Body of pancreas (tissue), 4 donors: ENCODE results near the gene WHRN. TPM values are rescaled to one million over a fixed set of nuclear protein-coding genes. Genes with fewer than 3 reads are reported as not detected.
A peak's percentile ranks its signal among the peaks of the same experiment; 100 is the strongest.

Experiments used
- ATAC-seq: fragments of 150-250 bp; one replicate; pipeline ENCODE4 v1.9.1; 2016
- DNase-seq, 4 donors: peaks; one replicate each; pipeline ENCODE4 v3.0.0-alpha.2; 2019
- H3K27ac ChIP-seq, 4 donors: fragments of 200-600 bp; sonication (generic); 1 replicate in 3 of 4; 2 replicates in 1 of 4; pipeline versions ENCODE4 v1.5.1 to v1.6.1; 2016 to 2019; ENCODE audit warnings: mild to moderate bottlenecking in 1 of 4, mixed read lengths in 1 of 4, moderate library complexity in 1 of 4
- H3K27me3 ChIP-seq, 2 donors: fragments of 200-600 bp; sonication (generic); one replicate each; pipeline ENCODE4 v1.6.0; 2016; ENCODE audit warnings: mild to moderate bottlenecking in 1 of 2
- H3K36me3 ChIP-seq, 2 donors: fragments of 200-600 bp; sonication (generic); replicated peaks in 1 of 2; 2 replicates each; pipeline ENCODE4 v1.5.1; 2016; ENCODE audit warnings: low read depth in 2 of 2; ENCODE audit not compliant: insufficient read depth in 1 of 2
- H3K4me1 ChIP-seq: fragments of 200-600 bp; sonication (generic); one replicate; pipeline ENCODE4 v1.6.0; 2016
- H3K4me3 ChIP-seq, 2 donors: fragments of 200-600 bp; sonication (generic); 1 replicate in 1 of 2; 2 replicates in 1 of 2; pipeline ENCODE4 v1.5.1; 2016 to 2019
- H3K9me3 ChIP-seq, 3 donors: fragments of 200-600 bp; sonication (generic); 1 replicate in 2 of 3; 2 replicates in 1 of 3; pipeline ENCODE4 v1.5.1; 2016
- POLR2A ChIP-seq, 3 donors: fragments of 450-650 bp; IDR thresholded peaks; one replicate each; pipeline ENCODE4 v1.6.1; 2016; ENCODE audit warnings: antibody characterized with exemption in 3 of 3, mild to moderate bottlenecking in 2 of 3
- WGBS, 2 donors: methylation state at CpG; one replicate each; pipeline ENCODE4 v1.1.5; 2017; 5-methylcytosine and 5-hydroxymethylcytosine counted together
- intact Hi-C: fragments of 100-400 bp; cut with DNase I; formaldehyde crosslinking; loops from one replicate; pipeline ENCODE4 v1.15.1; 2023
- total RNA-seq, 2 donors: library from RNA; depleted of rRNA; stranded (reverse); fragments of >200 nt; gene quantifications; one replicate each; pipeline ENCODE4 v1.1.0, GENCODE V29; 2016
- TF ChIP-seq, protein P1 (sequence below), 7 experiments: fragments of 450-650 bp in 4 of 7; fragments of 200-600 bp in 3 of 7; sonication (generic) in 3 of 7; IDR thresholded peaks; one replicate each; pipeline ENCODE4 v1.5.1; 2016 to 2019; ENCODE audit warnings: antibody characterized with exemption in 7 of 7

Gene WHRN
- total RNA-seq, 2 donors from 2014 or later = 13.5 to 15.6 TPM

DNA sequence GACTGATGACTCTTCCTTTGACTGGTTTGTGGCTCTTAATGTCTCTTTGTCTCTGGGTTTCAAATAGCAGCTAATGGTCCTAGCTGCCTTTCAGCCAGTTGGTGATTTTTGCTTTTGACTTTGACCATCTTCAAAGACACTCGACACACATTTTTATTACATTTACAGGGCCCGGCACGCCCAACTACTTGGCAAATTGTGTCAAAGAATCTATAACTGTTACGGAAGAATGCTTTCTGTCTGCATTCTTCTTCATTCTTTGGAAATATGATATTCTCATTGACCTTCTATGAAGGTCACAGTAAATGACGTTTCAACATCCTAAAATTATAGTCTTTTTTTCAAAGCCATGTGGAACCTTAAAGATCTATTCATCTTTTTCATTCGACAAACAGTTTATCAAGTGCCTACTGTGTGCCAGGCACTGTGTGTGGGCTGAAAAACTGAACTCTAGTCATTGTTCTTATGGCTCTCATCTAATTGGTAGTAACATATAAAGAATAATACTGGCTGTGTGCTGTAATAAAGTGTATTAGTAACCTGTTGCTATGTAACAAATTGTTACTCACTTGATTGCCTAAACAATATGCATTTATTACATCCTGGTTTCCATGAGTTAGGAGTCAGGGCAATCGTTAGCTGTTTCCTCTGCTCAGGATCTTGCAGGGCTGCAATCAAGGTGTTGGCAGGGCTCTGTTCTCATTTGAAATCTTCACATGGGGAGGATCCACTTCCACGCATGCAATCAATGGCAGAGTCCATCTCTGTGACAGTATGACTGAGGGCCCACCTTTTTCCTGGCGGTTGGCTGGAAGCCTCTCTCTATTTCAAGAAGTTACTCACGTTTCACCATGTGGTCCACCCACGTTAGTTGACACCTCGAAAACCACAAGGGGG lies 7.0 kb upstream of the WHRN start:
- H3K36me3 ChIP-seq = no peaks in the 10 kb centered on the region
- no peak overlapping the region for H3K4me3 ChIP-seq
- H3K9me3 ChIP-seq = no peaks in the 10 kb centered on the region
- 51 to 56% methylated on average over 12 of the region's 12 CpGs for WGBS, 2 donors
- no peak overlapping the region for H3K27ac ChIP-seq
- no peak for ATAC-seq
- DNase-seq = no peak
- intact Hi-C loops = no loop called here
- TF ChIP-seq POLR2A (IDR thresholded peaks at IDR 0.05) = no peak
- TF ChIP-seq, protein P1, sequence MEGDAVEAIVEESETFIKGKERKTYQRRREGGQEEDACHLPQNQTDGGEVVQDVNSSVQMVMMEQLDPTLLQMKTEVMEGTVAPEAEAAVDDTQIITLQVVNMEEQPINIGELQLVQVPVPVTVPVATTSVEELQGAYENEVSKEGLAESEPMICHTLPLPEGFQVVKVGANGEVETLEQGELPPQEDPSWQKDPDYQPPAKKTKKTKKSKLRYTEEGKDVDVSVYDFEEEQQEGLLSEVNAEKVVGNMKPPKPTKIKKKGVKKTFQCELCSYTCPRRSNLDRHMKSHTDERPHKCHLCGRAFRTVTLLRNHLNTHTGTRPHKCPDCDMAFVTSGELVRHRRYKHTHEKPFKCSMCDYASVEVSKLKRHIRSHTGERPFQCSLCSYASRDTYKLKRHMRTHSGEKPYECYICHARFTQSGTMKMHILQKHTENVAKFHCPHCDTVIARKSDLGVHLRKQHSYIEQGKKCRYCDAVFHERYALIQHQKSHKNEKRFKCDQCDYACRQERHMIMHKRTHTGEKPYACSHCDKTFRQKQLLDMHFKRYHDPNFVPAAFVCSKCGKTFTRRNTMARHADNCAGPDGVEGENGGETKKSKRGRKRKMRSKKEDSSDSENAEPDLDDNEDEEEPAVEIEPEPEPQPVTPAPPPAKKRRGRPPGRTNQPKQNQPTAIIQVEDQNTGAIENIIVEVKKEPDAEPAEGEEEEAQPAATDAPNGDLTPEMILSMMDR (IDR thresholded peaks at IDR 0.05) = no peak
- no peaks in the 10 kb centered on the region for H3K4me1 ChIP-seq
- H3K27me3 ChIP-seq = no peaks in the 10 kb centered on the region

DNA sequence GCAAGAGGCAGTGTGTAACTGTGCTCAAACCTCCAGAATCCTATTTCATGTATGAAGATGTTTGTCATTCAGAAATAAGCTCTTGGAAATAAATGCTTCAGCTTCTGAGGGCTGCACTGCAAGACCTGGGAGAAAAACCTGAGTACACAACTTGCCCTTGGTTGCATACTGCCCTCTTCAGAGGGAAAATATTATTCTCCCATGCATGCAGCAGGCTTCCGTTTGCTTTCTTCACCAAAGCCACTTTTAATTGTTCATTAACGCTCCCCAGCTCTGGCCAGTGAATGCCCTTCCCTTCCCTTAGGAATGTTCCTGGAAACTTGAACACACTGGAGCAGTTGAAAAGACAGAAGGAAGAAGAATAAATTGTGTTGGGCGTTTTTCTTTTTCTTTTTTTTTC lies 2.5 kb upstream of the WHRN start:
- no peaks in the 10 kb centered on the region for H3K9me3 ChIP-seq
- H3K4me1 ChIP-seq = peaks cover 28% of the 10 kb centered on the region
- no peak overlapping the region for H3K27ac ChIP-seq
- no peaks in the 10 kb centered on the region for H3K36me3 ChIP-seq
- no peaks in the 10 kb centered on the region for H3K27me3 ChIP-seq
- H3K4me3 ChIP-seq = no peak overlapping the region
- intact Hi-C loops = no loop called here
- DNase-seq = peak in 1 of 4 donors; percentile 25
- WGBS, 2 donors = 2 to 5% methylated on average over 3 of the region's 3 CpGs
- TF ChIP-seq, protein P1 (IDR thresholded peaks at IDR 0.05) = peak; percentile 15 to 61 (median 45)
- no peak for TF ChIP-seq POLR2A (IDR thresholded peaks at IDR 0.05)
- no peak for ATAC-seq

DNA sequence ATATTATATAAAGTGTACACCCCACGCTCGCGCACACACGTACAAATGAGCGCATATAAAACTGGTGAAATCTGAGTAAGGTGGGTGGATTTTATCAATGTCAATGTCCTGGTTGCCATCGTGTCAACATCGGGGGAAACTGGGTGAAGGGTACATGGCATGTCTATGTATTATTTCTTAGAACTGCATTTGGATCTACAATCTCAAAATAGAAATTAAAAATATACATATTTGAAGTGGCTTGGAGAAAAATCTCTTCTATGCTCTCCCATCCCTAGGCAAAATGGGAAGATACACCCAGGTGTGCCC lies 763 bp upstream of the WHRN start:
- H3K27me3 ChIP-seq = no peaks in the 10 kb centered on the region
- WGBS, 2 donors = 30 to 36% methylated on average over 7 of the region's 7 CpGs
- ATAC-seq (no peak), DNase-seq (no peak)
- peaks cover 40% of the 10 kb centered on the region for H3K4me1 ChIP-seq
- H3K36me3 ChIP-seq = no peaks in the 10 kb centered on the region
- TF ChIP-seq POLR2A (IDR thresholded peaks at IDR 0.05) = no peak
- TF ChIP-seq, protein P1 (IDR thresholded peaks at IDR 0.05) = no peak
- no peaks in the 10 kb centered on the region for H3K9me3 ChIP-seq
- peak overlapping the region in 1 of 4 donors; percentile 74 for H3K27ac ChIP-seq
- H3K4me3 ChIP-seq = peak overlapping the region in 1 of 2 donors; percentile 68
- intact Hi-C loops = no loop called here

DNA sequence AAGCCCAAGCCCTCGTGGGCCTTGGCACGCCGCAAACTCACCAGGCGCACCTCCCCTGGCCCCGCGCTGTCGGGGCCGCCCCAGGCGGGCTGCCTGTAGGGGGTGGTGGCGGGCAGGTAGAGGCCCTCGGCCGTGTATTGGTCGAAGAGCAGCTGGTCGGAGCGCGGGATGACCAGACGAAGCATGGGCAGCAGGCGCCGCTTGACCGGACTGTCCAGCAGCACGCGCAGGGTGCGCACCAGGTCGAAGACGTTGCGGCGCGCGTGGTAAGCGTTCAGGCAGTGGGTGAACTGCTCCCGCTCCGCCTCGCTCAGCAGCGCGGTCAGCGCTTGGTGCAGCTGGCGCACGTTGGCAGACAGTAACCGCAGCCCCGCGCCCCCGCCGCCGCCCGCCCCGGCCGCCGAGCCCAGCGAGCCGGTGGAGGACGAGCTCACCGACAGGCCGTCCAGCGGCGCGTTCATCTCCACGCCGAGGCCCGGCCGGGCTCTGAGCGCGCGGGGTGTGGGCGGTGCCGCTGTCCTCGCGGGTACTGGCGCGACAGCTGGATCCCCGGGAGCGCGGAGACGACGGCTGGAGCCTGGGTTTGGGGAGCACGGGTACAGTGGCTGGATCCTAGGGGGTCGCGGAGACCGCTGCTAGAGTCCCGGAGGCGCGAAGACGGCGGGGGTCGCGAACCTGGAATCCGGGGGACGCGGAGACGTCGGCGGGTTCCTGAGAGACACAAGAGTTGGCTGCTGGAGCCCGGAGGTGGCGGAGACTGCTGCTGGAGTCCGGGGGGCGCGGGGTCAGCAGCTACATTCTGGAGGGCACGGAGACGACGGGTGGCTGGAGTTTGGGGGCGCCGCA lies 709 bp downstream of the WHRN start:
- H3K4me1 ChIP-seq = peaks cover 40% of the 10 kb centered on the region
- ATAC-seq = peak; percentile 54
- peak overlapping the region; percentile 40 to 68 for H3K4me3 ChIP-seq
- peak overlapping the region; percentile 52 to 74 (median 62) for H3K27ac ChIP-seq
- WGBS, 2 donors = 4 to 40% methylated on average over 1 to 68 of the region's 101 CpGs
- peak; percentile 62 to 70 (median 66) for DNase-seq
- intact Hi-C loops = no loop called here
- H3K9me3 ChIP-seq = no peaks in the 10 kb centered on the region
- TF ChIP-seq POLR2A (IDR thresholded peaks at IDR 0.05) = peak in 1 of 3 donors; percentile 23
- TF ChIP-seq, protein P1 (IDR thresholded peaks at IDR 0.05) = peak; percentile 17 to 55 (median 44)
- no peaks in the 10 kb centered on the region for H3K36me3 ChIP-seq
- no peaks in the 10 kb centered on the region for H3K27me3 ChIP-seq
